ENCODE results near the gene PRDM16. TPM values are rescaled to one million over a fixed set of nuclear protein-coding genes. Genes with fewer than 3 reads are reported as not detected.

PRDM16 gene
- total RNA-seq, 2 experiments from 2014 or later: not detected

- no peak overlapping the region for H3K27ac ChIP-seq (ENCODE audit: low read depth, low read length, poor library complexity, severe bottlenecking)
- H3K4me1 ChIP-seq (ENCODE audit: insufficient read depth, low read length, poor library complexity, severe bottlenecking): no peaks in the 10 kb centered on the region
- no peak overlapping the region for H3K4me2 ChIP-seq (ENCODE audit: low read length)
- no peak overlapping the region for H2AFZ ChIP-seq (ENCODE audit: low read length)
- TF ChIP-seq EZH2phosphoT487 (IDR thresholded peaks at IDR 0.05; ENCODE audit: borderline replicate concordance, low read depth, low read length): no peak
- TF ChIP-seq CTCF (conservative IDR thresholded peaks at IDR 0.05; ENCODE audit: low read length): no peak
- H3K36me3 ChIP-seq (ENCODE audit: insufficient read depth, low read length): no peaks in the 10 kb centered on the region
- H3K9me2 ChIP-seq (ENCODE audit: insufficient read depth, low read length): no peaks in the 10 kb centered on the region
- DNase-seq (ENCODE audit: low spot score): no peak
- H3K79me2 ChIP-seq (ENCODE audit: insufficient read depth, low read depth, low read length): no peaks in the 10 kb centered on the region
- CTCF ChIA-PET (ENCODE audit: unreplicated experiment): no interaction called here
- BruUV-seq (replicated peaks): no TSS peak
- H3K9me3 ChIP-seq (ENCODE audit: low read length): no peaks in the 10 kb centered on the region
- no peak overlapping the region for H3K4me3 ChIP-seq (ENCODE audit: low read depth, low read length, poor library complexity, severe bottlenecking)
- no peaks in the 10 kb centered on the region for H4K20me1 ChIP-seq (ENCODE audit: insufficient read depth, low read length)
- POLR2A ChIA-PET: no interaction called here
- intact Hi-C loops (cut with micrococcal nuclease; ENCODE audit: unreplicated experiment): no loop called here
These were observed 15.5 kb upstream of the PRDM16 start for GRCh38 chr1:3053366-3053980.

GRCh38 chr1:3053986-3054385 lies 15.0 kb upstream of the PRDM16 start:
- H3K4me2 ChIP-seq (ENCODE audit: low read length): no peak overlapping the region
- H3K9me3 ChIP-seq (ENCODE audit: low read length): no peaks in the 10 kb centered on the region
- DNase-seq (ENCODE audit: low spot score): no peak
- no peaks in the 10 kb centered on the region for H3K9me2 ChIP-seq (ENCODE audit: insufficient read depth, low read length)
- BruUV-seq (replicated peaks): no TSS peak
- H3K27ac ChIP-seq (ENCODE audit: low read depth, low read length, poor library complexity, severe bottlenecking): no peak overlapping the region
- H3K36me3 ChIP-seq (ENCODE audit: insufficient read depth, low read length): no peaks in the 10 kb centered on the region
- no peaks in the 10 kb centered on the region for H3K79me2 ChIP-seq (ENCODE audit: insufficient read depth, low read depth, low read length)
- H3K4me3 ChIP-seq (ENCODE audit: low read depth, low read length, poor library complexity, severe bottlenecking): no peak overlapping the region
- no peak overlapping the region for H2AFZ ChIP-seq (ENCODE audit: low read length)
- intact Hi-C loops (cut with micrococcal nuclease; ENCODE audit: unreplicated experiment): no loop called here
- no peaks in the 10 kb centered on the region for H3K4me1 ChIP-seq (ENCODE audit: insufficient read depth, low read length, poor library complexity, severe bottlenecking)
- ChIA-PET CTCF (ENCODE audit: unreplicated experiment) (no interaction called here), POLR2A (no interaction called here)
- no peaks in the 10 kb centered on the region for H4K20me1 ChIP-seq (ENCODE audit: insufficient read depth, low read length)
- TF ChIP-seq CTCF (conservative IDR thresholded peaks at IDR 0.05; ENCODE audit: low read length) (no peak), EZH2phosphoT487 (IDR thresholded peaks at IDR 0.05; ENCODE audit: borderline replicate concordance, low read depth, low read length) (no peak)

GRCh38 chr1:3054474-3054873 lies 14.5 kb upstream of the PRDM16 start:
- H2AFZ ChIP-seq (ENCODE audit: low read length): no peak overlapping the region
- TF ChIP-seq CTCF (conservative IDR thresholded peaks at IDR 0.05; ENCODE audit: low read length) (no peak), EZH2phosphoT487 (IDR thresholded peaks at IDR 0.05; ENCODE audit: borderline replicate concordance, low read depth, low read length) (no peak)
- no peaks in the 10 kb centered on the region for H4K20me1 ChIP-seq (ENCODE audit: insufficient read depth, low read length)
- no peak overlapping the region for H3K4me2 ChIP-seq (ENCODE audit: low read length)
- H3K4me3 ChIP-seq (ENCODE audit: low read depth, low read length, poor library complexity, severe bottlenecking): no peak overlapping the region
- intact Hi-C loops (cut with micrococcal nuclease; ENCODE audit: unreplicated experiment): no loop called here
- CTCF ChIA-PET (ENCODE audit: unreplicated experiment): no interaction called here
- H3K27ac ChIP-seq (ENCODE audit: low read depth, low read length, poor library complexity, severe bottlenecking): no peak overlapping the region
- no TSS peak for BruUV-seq (replicated peaks)
- H3K79me2 ChIP-seq (ENCODE audit: insufficient read depth, low read depth, low read length): no peaks in the 10 kb centered on the region
- no peaks in the 10 kb centered on the region for H3K9me2 ChIP-seq (ENCODE audit: insufficient read depth, low read length)
- POLR2A ChIA-PET: no interaction called here
- no peaks in the 10 kb centered on the region for H3K4me1 ChIP-seq (ENCODE audit: insufficient read depth, low read length, poor library complexity, severe bottlenecking)
- no peak for DNase-seq (ENCODE audit: low spot score)
- no peaks in the 10 kb centered on the region for H3K36me3 ChIP-seq (ENCODE audit: insufficient read depth, low read length)
- H3K9me3 ChIP-seq (ENCODE audit: low read length): no peaks in the 10 kb centered on the region
